Measurements from ENCODE around the gene HIBCH. TPM values are rescaled to one million over a fixed set of nuclear protein-coding genes. Genes with fewer than 3 reads are reported as not detected.
"Not testable (repeated sequence)": the region's sequence is repeated elsewhere in the genome, so short reads cannot be mapped to it uniquely, and the experiment has no call there.

Gene HIBCH
- total RNA-seq, 1 donor from 2014 or later: 4.7 TPM

DNA sequence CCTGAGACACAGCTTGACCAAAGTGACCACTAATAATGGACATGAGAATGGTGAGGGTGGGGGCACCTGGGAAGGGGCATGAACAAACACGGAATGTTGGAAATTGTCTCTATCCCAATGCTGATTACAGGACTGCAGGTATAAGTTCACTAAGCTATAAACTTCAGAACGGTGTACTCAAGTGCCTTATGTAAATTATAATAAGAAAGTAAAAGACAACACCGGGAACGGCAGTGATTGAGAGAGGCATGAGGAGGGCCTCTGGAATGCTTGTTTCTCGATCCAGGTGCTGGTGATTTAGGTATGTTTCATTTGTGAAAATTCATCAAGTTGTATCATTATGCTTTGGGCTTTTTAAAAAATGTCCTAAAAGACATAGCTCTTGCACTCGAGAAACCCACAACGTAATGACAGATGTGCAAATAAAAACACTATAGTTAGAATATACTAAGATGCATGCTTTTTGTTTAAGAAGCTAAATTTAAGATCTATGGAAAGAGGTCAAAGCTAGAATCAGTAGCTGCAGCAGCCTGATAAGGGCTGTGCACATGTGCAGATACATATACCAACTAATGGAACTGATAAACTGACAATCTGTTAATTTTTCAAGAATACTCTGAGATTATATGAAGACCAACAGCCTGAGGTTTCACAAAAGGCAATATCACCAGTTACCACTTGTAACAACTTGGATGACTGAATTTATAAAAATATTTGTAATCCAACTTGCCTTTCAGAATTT is 7.6 kb downstream of the HIBCH start:
- DNase-seq (ENCODE audit: low read depth) (peak; percentile 6), FAIRE-seq (peak; percentile 13)
- Histone ChIP-seq H3K27me3 (ENCODE audit: control insufficient read depth, insufficient read depth, low read length) (no peaks in the 10 kb centered on the region), H3K36me3 (ENCODE audit: control insufficient read depth, insufficient read depth, low read length) (no peaks in the 10 kb centered on the region), H3K4me3 (ENCODE audit: low read depth, low read length) (no peak overlapping the region)
- TF ChIP-seq, protein P1, sequence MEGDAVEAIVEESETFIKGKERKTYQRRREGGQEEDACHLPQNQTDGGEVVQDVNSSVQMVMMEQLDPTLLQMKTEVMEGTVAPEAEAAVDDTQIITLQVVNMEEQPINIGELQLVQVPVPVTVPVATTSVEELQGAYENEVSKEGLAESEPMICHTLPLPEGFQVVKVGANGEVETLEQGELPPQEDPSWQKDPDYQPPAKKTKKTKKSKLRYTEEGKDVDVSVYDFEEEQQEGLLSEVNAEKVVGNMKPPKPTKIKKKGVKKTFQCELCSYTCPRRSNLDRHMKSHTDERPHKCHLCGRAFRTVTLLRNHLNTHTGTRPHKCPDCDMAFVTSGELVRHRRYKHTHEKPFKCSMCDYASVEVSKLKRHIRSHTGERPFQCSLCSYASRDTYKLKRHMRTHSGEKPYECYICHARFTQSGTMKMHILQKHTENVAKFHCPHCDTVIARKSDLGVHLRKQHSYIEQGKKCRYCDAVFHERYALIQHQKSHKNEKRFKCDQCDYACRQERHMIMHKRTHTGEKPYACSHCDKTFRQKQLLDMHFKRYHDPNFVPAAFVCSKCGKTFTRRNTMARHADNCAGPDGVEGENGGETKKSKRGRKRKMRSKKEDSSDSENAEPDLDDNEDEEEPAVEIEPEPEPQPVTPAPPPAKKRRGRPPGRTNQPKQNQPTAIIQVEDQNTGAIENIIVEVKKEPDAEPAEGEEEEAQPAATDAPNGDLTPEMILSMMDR (IDR thresholded peaks at IDR 0.05; ENCODE audit: insufficient read depth, low read length, severe bottlenecking): no peak

DNA sequence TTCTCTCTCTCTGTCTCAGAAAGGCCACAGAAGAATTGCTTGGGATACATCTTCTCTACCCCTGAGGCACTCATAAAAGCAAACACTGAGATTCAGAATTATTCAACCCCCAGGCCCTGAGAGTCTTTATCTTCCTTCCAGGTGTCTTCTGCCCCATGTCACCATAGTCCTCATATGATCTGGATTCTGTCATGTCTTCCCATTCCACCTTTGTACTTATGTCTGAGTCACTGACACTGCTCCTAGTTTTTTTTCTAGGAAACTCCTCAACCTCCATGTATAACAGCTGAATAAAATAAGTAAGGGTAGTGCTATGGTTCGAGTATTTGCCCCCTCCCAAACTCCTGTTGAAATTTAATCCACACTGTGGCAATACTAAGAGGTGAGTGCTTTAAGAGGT is 11.6 kb downstream of the HIBCH start:
- H3K36me3 ChIP-seq (ENCODE audit: control insufficient read depth, insufficient read depth, low read length): no peaks in the 10 kb centered on the region
- TF ChIP-seq, protein P1 (IDR thresholded peaks at IDR 0.05; ENCODE audit: insufficient read depth, low read length, severe bottlenecking): no peak
- H3K4me3 ChIP-seq (ENCODE audit: low read depth, low read length): no peak overlapping the region
- DNase-seq (ENCODE audit: low read depth): no peak
- no peak for FAIRE-seq
- H3K27me3 ChIP-seq (ENCODE audit: control insufficient read depth, insufficient read depth, low read length): no peaks in the 10 kb centered on the region

DNA sequence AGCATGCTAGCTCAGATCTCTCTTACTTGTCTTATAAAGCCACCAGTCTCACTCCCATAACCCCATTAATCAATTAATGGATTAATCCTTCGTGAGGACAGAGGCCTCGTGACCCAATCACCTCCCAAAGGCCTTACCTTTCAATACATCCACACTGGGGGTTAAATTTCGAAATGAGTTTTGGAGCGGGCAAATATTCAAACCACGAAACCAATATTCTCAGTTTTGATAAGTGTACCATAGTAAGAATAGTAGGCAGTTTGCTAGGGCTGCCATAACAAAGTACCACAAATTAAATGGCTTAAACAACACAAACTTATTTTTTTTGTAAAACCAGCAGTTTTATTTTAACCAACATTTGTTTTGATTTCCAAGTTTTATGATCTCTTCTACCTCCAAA is 15.2 kb downstream of the HIBCH start:
- no peak for FAIRE-seq
- no peaks in the 10 kb centered on the region for H3K27me3 ChIP-seq (ENCODE audit: control insufficient read depth, insufficient read depth, low read length)
- DNase-seq (ENCODE audit: low read depth): no peak
- H3K36me3 ChIP-seq (ENCODE audit: control insufficient read depth, insufficient read depth, low read length): no peaks in the 10 kb centered on the region
- H3K4me3 ChIP-seq (ENCODE audit: low read depth, low read length): no peak overlapping the region
- TF ChIP-seq, protein P1 (IDR thresholded peaks at IDR 0.05; ENCODE audit: insufficient read depth, low read length, severe bottlenecking): no peak

DNA sequence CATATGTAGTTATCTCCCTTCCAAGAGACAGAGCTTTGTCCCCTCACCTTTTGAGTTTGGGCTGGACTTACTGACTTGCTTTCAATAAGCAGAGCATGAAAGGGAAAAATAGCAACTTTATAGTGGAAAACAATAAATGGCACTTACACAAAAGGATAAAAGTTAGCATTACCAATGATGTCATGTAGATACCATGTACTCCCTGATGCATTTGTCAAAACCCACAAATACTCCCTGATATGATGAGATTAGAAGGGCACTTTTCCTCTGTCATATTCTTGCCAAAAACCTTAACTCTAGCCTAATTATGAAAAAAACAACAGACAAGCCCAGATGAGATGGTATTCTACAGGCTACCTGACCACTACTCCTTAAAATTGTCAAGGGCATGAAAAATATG is 16.0 kb downstream of the HIBCH start:
- H3K27me3 ChIP-seq (ENCODE audit: control insufficient read depth, insufficient read depth, low read length): no peaks in the 10 kb centered on the region
- no peaks in the 10 kb centered on the region for H3K36me3 ChIP-seq (ENCODE audit: control insufficient read depth, insufficient read depth, low read length)
- TF ChIP-seq, protein P1 (IDR thresholded peaks at IDR 0.05; ENCODE audit: insufficient read depth, low read length, severe bottlenecking): no peak
- no peak for FAIRE-seq
- H3K4me3 ChIP-seq (ENCODE audit: low read depth, low read length): no peak overlapping the region
- no peak for DNase-seq (ENCODE audit: low read depth)

DNA sequence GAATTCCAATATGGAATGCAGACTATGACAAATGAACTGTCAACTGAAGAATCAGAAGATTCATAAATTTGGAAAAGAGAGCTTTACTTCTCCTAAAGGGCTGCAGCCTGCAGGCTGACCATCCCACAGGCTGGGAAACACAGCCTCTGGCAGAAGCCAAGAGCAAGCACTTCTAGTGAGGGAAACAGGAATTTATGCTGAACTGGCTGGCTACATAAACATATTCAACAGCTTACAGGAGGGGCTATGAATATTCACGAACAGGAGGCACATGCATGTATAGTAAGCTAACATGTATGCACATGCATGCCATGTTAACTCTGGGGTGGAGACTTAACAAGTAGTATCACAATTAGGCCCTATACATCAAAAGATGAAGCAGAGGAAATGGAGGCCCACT is 17.6 kb downstream of the HIBCH start:
- Histone ChIP-seq H3K27me3 (ENCODE audit: control insufficient read depth, insufficient read depth, low read length) (no peaks in the 10 kb centered on the region), H3K4me3 (ENCODE audit: low read depth, low read length) (no peak overlapping the region), H3K36me3 (ENCODE audit: control insufficient read depth, insufficient read depth, low read length) (no peaks in the 10 kb centered on the region)
- TF ChIP-seq, protein P1 (IDR thresholded peaks at IDR 0.05; ENCODE audit: insufficient read depth, low read length, severe bottlenecking): no peak
- FAIRE-seq: no peak
- no peak for DNase-seq (ENCODE audit: low read depth)

DNA sequence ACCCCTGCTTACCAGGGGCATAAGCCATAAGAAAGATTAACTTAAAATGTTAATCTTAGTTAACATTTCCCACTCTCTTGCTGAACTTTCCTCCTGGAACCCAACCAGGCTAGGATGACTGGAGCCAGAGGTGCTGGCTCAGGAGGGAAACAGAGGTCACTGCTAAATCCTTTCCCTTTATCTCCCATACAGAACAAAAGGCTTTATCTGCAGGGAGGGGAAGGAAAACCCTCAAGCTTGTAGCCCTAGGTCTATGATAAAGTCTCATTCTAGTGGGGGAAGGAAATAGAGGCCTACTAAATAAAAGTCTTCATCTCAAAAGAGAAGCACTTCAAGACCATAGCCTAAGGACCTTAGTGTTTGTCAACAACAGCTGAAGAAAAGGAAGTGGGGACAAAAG is 18.6 kb downstream of the HIBCH start:
- Histone ChIP-seq H3K36me3 (ENCODE audit: control insufficient read depth, insufficient read depth, low read length) (no peaks in the 10 kb centered on the region), H3K27me3 (ENCODE audit: control insufficient read depth, insufficient read depth, low read length) (no peaks in the 10 kb centered on the region), H3K4me3 (ENCODE audit: low read depth, low read length) (no peak overlapping the region)
- FAIRE-seq: no peak
- no peak for DNase-seq (ENCODE audit: low read depth)
- TF ChIP-seq, protein P1 (IDR thresholded peaks at IDR 0.05; ENCODE audit: insufficient read depth, low read length, severe bottlenecking): no peak

DNA sequence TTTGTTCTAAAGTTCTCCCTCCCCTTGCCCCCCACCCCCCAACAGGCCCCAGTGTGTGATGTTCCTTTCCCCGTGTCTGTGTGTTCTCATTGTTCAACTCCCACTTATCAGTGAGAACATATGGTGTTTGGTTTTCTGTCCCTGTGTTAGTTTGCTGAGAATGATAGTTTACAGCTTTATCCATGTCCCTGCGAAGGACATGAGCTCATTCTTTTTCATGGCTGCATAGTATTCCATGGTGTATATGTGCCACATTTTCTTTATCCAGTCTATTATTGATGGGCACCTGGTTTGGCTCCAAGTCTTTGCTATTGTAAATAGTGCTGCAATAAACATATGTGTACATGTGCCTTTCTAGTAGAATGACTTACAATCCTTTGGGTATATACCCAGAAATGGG is 21.7 kb downstream of the HIBCH start:
- not testable (repeated sequence) for H3K4me3 ChIP-seq (ENCODE audit: low read depth, low read length); H3K27me3 ChIP-seq (ENCODE audit: control insufficient read depth, insufficient read depth, low read length); H3K36me3 ChIP-seq (ENCODE audit: control insufficient read depth, insufficient read depth, low read length); DNase-seq (ENCODE audit: low read depth); FAIRE-seq
